GM12878 (cell line): Measurements from ENCODE around the gene BCKDK. TPM values are rescaled to one million over a fixed set of nuclear protein-coding genes. Genes with fewer than 3 reads are reported as not detected.

Source experiments
- ATAC-seq: fragments of 200-7000 bp; cut with Tn5 transposase; 3 replicates; pipeline ENCODE4 v1.9.1; 2020; ENCODE audit warnings: mild to moderate bottlenecking, moderate library complexity
- BruUV-seq: library from RNA; stranded (reverse); fragments of 400-500 nt; replicated peaks from 2 replicates; lab custom pipeline; 2021; lab: Mats Ljungman, UMichigan
- CTCF ChIA-PET: fragments of 300-600 bp; sonication (Branson Sonifier 250); formaldehyde crosslinking; extraction: SDS; loops from one replicate; lab custom pipeline; 2021; ENCODE audit warnings: inconsistent platforms; lab: Yijun Ruan, JAX
- POLR2A ChIA-PET: fragments of 350-600 bp; formaldehyde crosslinking; extraction: SDS; loops from one replicate; lab custom pipeline; 2021; ENCODE audit warnings: inconsistent platforms; lab: Charles Lee
- RAD21 ChIA-PET: fragments of 300-600 bp; sonication (Branson Sonifier 250); formaldehyde crosslinking; loops from one replicate; lab custom pipeline; 2023; ENCODE audit warnings: antibody characterized with exemption; ENCODE audit not compliant: unreplicated experiment; lab: Charles Lee
- SMC1A ChIA-PET: fragments of 300-600 bp; sonication (Branson Sonifier 250); formaldehyde crosslinking; loops from one replicate; lab custom pipeline; 2023; ENCODE audit not compliant: unreplicated experiment, uncharacterized antibody; lab: Charles Lee
- DNase-seq: peaks from one replicate; pipeline ENCODE4 v3.0.0-alpha.2; 2011; ENCODE audit warnings: low read depth, low spot score
- FAIRE-seq: peaks from 3 replicates; lab custom pipeline; 2011; peaks lifted over from hg19 to GRCh38; lab: Jason Lieb, UNC
- H2AFZ ChIP-seq: 2 replicates; pipeline ENCODE4 v1.6.0; 2011; ENCODE audit warnings: low read depth, low read length, control low read depth; ENCODE audit not compliant: control insufficient read depth
- H3K27ac ChIP-seq: 2 replicates; pipeline ENCODE4 v1.5.1; 2011; ENCODE audit warnings: control low read depth; ENCODE audit not compliant: control insufficient read depth, insufficient read depth
- H3K27me3 ChIP-seq, 2 experiments: replicated peaks in 1 of 2; 2 replicates each; pipeline versions ENCODE4 v1.6.0 to v1.6.1; 2011; ENCODE audit warnings: low read length in 1 of 2; ENCODE audit not compliant: control insufficient read depth in 2 of 2, insufficient read depth in 2 of 2
- H3K36me3 ChIP-seq, 2 experiments: 2 replicates each; pipeline ENCODE4 v1.5.1; 2011; ENCODE audit warnings: low read length in 1 of 2; ENCODE audit not compliant: control insufficient read depth in 2 of 2, insufficient read depth in 2 of 2
- H3K4me1 ChIP-seq: 2 replicates; pipeline ENCODE4 v1.6.1; 2011; ENCODE audit warnings: mild to moderate bottlenecking, low read length, moderate library complexity, mixed read lengths; ENCODE audit not compliant: control insufficient read depth, insufficient read depth
- H3K4me2 ChIP-seq: 2 replicates; pipeline ENCODE4 v1.6.0; 2011; ENCODE audit warnings: control low read depth; ENCODE audit not compliant: control insufficient read depth, insufficient read depth
- H3K4me3 ChIP-seq: fragments of 200-600 bp; sonication (generic); 2 replicates; pipeline ENCODE4 v1.5.1; 2016
- H3K79me2 ChIP-seq: 2 replicates; pipeline ENCODE4 v1.6.0; 2011; ENCODE audit warnings: low read length; ENCODE audit not compliant: control insufficient read depth, insufficient read depth
- H3K9ac ChIP-seq: 2 replicates; pipeline ENCODE4 v1.8.0; 2011; ENCODE audit warnings: low read length, control low read depth, mixed read lengths; ENCODE audit not compliant: control insufficient read depth, insufficient read depth
- H3K9me3 ChIP-seq: replicated peaks from 3 replicates; pipeline ENCODE4 v1.5.1; 2011; ENCODE audit warnings: mild to moderate bottlenecking, low read length; ENCODE audit not compliant: control insufficient read depth, insufficient read depth
- H4K20me1 ChIP-seq: 2 replicates; pipeline ENCODE4 v1.6.0; 2011; ENCODE audit not compliant: control insufficient read depth, insufficient read depth
- ASH2L ChIP-seq: fragments of 300-600, 200-600 bp; sonication (generic); IDR thresholded peaks from 2 replicates; pipeline ENCODE4 v1.6.1; 2017; ENCODE audit warnings: low read depth, mild to moderate bottlenecking, borderline replicate concordance
- CTCF ChIP-seq, 3 experiments: IDR thresholded peaks in 2 of 3; conservative IDR thresholded peaks in 1 of 3; 2 replicates each; pipeline ENCODE4 v1.5.1; 2011; ENCODE audit warnings: low read depth in 3 of 3, low read length in 3 of 3, mild to moderate bottlenecking in 3 of 3, control low read depth in 2 of 3, moderate library complexity in 2 of 3, inconsistent platforms in 1 of 3, mixed read lengths in 1 of 3; ENCODE audit not compliant: control insufficient read depth in 2 of 3, insufficient read depth in 1 of 3; ENCODE audit errors: extremely low read depth in 1 of 3
- ESRRA ChIP-seq: IDR thresholded peaks from 2 replicates; pipeline ENCODE4 v1.6.1; 2012; ENCODE audit warnings: mild to moderate bottlenecking, low read length, improper control_type of control experiment
- FOS ChIP-seq: IDR thresholded peaks from 3 replicates; pipeline ENCODE4 v1.6.1; 2011; ENCODE audit warnings: borderline replicate concordance; ENCODE audit not compliant: insufficient read length; ENCODE audit errors: extremely low read depth
- PAX8 ChIP-seq: fragments of 450-650 bp; IDR thresholded peaks from 2 replicates; pipeline ENCODE4 v1.6.1; 2017; ENCODE audit warnings: mild to moderate bottlenecking, moderate library complexity
- RAD51 ChIP-seq: fragments of 450-650 bp; IDR thresholded peaks from 2 replicates; pipeline ENCODE4 v1.6.1; 2016; ENCODE audit warnings: moderate library complexity, mild to moderate bottlenecking, inconsistent platforms
- SIX5 ChIP-seq: IDR thresholded peaks from 2 replicates; pipeline ENCODE4 v1.6.1; 2011; ENCODE audit warnings: mild to moderate bottlenecking, low read depth, low read length, moderate library complexity; ENCODE audit not compliant: severe bottlenecking
- SP1 ChIP-seq: IDR thresholded peaks from one replicate; pipeline ENCODE4 v1.6.1; 2011; ENCODE audit warnings: low read depth, low read length
- USF1 ChIP-seq: IDR thresholded peaks from 2 replicates; pipeline ENCODE4 v1.6.1; 2011; ENCODE audit warnings: borderline replicate concordance, low read depth, mild to moderate bottlenecking, moderate library complexity, mixed read lengths, low read length; ENCODE audit not compliant: insufficient read depth; ENCODE audit errors: extremely low read length
- ZBED1 ChIP-seq: IDR thresholded peaks from 2 replicates; pipeline ENCODE4 v1.6.1; 2016; ENCODE audit warnings: borderline replicate concordance
- ZNF24 ChIP-seq: fragments of 450-650 bp; IDR thresholded peaks from 2 replicates; pipeline ENCODE4 v1.6.1; 2017; ENCODE audit warnings: antibody characterized with exemption, mild to moderate bottlenecking
- WGBS: methylation state at CpG from one replicate; pipeline ENCODE4 v1.1.6; 2016; ENCODE audit warnings: low lambda C conversion rate; ENCODE audit not compliant: insufficient replicate concordance, insufficient coverage; ENCODE audit errors: missing lambda C conversion rate; 5-methylcytosine and 5-hydroxymethylcytosine counted together
- in situ Hi-C: fragments of 300-500 bp; cut with MboI; formaldehyde crosslinking; loops from 9 replicates; pipeline ENCODE4 v1.14.3; 2018; ENCODE audit warnings: mixed read lengths
- intact Hi-C: fragments of 100-400 bp; cut with micrococcal nuclease; formaldehyde crosslinking; loops from one replicate; pipeline ENCODE4 v1.14.2; 2022; ENCODE audit not compliant: unreplicated experiment
- polyA plus RNA-seq, 11 experiments: library from polyadenylated mRNA; depleted of rRNA in 4 of 11; unstranded in 6 of 11; stranded (reverse) in 5 of 11; fragments of >200 nt; fragmentation: Nextera tagmentation in 4 of 11; fragmentation: Illumina TruSeq in 1 of 11; extraction: Ambion mirVana in 4 of 11; extraction: Trizol in 1 of 11; gene quantifications; 1 replicate in 1 of 11; 2 replicates in 10 of 11; pipeline versions ENCODE4 v1.2.1 to v1.2.3, GENCODE V29; 2011 to 2016; ENCODE audit warnings: inconsistent platforms in 2 of 11, missing spikeins in 2 of 11, low read depth in 1 of 11
- total RNA-seq, 4 experiments: library from RNA; depleted of rRNA in 3 of 4; stranded (reverse); fragments of >200 nt in 3 of 4; fragmentation: Illumina TruSeq in 1 of 4; extraction: Trizol in 1 of 4; gene quantifications; 2 replicates each; pipeline versions ENCODE4 v1.2.1 to v1.2.3, GENCODE V29; 2013 to 2021
- TF ChIP-seq, protein P1 (sequence below): fragments of 450-650 bp; IDR thresholded peaks from 2 replicates; pipeline ENCODE4 v1.6.1; 2017; ENCODE audit warnings: mild to moderate bottlenecking, moderate library complexity
- TF ChIP-seq, protein P2 (sequence below): fragments of 450-650 bp; IDR thresholded peaks from 2 replicates; pipeline ENCODE4 v1.6.1; 2016; ENCODE audit warnings: mild to moderate bottlenecking

The BCKDK gene
- total and polyA plus RNA-seq, 10 of the 15 experiments (the other 5 are each of a cell fraction or from before 2014, with no cell fraction given): 0.68 to 56.6 (median 32.8) TPM

- TF ChIP-seq CTCF (IDR thresholded peaks at IDR 0.05 in 2 of 3, conservative IDR thresholded peaks at IDR 0.05 in 1 of 3; ENCODE audit: control insufficient read depth in 2 of 3, extremely low read depth in 1 of 3, insufficient read depth in 1 of 3, low read depth in 3 of 3, low read length in 3 of 3): no peak
- no peak for TF ChIP-seq USF1
- TF ChIP-seq PAX8: no peak
- no peak for TF ChIP-seq SIX5
- no peak for TF ChIP-seq ZBED1
- no peak for TF ChIP-seq ASH2L
Observed at GRCh38 chr16:31063495-31063842, 44.7 kb upstream of the BCKDK start (continued).

DNA sequence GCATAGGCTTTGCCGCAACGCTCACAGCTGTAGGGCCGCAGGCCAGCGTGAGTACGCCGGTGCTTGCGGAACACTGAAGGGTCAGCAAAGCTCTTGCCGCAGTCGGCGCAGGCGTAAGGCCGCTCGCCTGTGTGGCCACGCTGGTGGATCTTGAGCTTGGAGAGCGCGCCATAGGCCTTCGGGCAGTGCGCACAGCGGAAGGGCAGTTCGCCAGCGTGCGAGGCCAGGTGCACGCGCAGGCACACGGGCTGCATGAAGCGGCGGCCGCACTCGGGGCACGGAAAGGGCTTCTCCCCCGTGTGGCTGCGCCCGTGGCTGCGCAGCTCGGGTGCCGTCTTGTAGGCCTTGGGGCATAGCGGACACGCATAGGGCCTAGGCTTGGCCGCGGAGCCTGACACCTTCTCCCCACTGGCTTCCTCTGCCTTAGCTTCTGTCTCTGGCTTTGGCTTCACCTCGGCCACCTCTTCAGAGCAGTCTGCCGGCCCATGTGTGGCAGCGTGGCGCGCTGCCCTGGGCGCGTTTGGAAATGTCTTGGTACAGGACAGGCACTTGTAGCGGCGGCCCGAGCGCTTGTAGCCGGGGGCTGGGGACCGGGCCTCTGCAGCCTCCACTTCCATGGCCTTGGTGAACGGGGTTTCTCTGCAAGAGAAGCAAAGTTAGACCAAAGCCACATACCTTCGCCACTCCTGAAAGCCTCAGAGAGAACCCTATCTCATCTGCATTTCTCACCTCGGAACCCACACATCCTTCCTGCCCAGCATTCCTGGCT is 44.2 kb upstream of the BCKDK start:
- Histone ChIP-seq H3K4me1 (no peaks in the 10 kb centered on the region), H3K4me2 (no peak overlapping the region), H2AFZ (no peak overlapping the region), H3K9me3 (no peaks in the 10 kb centered on the region), H3K4me3 (no peak overlapping the region), H3K27ac (no peak overlapping the region), H3K27me3 (no peaks in the 10 kb centered on the region), H3K9ac (no peak overlapping the region), H3K36me3 (peaks cover 11 to 23% of the 10 kb centered on the region in 2 experiments), H4K20me1 (no peaks in the 10 kb centered on the region), H3K79me2 (peaks cover 10% of the 10 kb centered on the region)
- BruUV-seq: no TSS peak
- ChIA-PET CTCF (interaction anchor here (0.5 kb wide), 1 partner anchor 8 kb away, joined by 3 read pairs; no protein-coding TSS in a partner anchor), POLR2A (interaction anchor here (0.6 to 1.3 kb wide), 2 partner anchors 8 to 10 kb away, joined by 4 to 5 read pairs; partner anchors contain the start of genes ZNF646 and ZNF668), SMC1A (no interaction called here), RAD21 (no interaction called here)
- 93% methylated on average over 56 of the region's 56 CpGs for WGBS
- in situ Hi-C loops: no loop called here
- intact Hi-C loops: no loop called here
- FAIRE-seq (no peak), ATAC-seq (no peak), DNase-seq (no peak)
- TF ChIP-seq, protein P1, sequence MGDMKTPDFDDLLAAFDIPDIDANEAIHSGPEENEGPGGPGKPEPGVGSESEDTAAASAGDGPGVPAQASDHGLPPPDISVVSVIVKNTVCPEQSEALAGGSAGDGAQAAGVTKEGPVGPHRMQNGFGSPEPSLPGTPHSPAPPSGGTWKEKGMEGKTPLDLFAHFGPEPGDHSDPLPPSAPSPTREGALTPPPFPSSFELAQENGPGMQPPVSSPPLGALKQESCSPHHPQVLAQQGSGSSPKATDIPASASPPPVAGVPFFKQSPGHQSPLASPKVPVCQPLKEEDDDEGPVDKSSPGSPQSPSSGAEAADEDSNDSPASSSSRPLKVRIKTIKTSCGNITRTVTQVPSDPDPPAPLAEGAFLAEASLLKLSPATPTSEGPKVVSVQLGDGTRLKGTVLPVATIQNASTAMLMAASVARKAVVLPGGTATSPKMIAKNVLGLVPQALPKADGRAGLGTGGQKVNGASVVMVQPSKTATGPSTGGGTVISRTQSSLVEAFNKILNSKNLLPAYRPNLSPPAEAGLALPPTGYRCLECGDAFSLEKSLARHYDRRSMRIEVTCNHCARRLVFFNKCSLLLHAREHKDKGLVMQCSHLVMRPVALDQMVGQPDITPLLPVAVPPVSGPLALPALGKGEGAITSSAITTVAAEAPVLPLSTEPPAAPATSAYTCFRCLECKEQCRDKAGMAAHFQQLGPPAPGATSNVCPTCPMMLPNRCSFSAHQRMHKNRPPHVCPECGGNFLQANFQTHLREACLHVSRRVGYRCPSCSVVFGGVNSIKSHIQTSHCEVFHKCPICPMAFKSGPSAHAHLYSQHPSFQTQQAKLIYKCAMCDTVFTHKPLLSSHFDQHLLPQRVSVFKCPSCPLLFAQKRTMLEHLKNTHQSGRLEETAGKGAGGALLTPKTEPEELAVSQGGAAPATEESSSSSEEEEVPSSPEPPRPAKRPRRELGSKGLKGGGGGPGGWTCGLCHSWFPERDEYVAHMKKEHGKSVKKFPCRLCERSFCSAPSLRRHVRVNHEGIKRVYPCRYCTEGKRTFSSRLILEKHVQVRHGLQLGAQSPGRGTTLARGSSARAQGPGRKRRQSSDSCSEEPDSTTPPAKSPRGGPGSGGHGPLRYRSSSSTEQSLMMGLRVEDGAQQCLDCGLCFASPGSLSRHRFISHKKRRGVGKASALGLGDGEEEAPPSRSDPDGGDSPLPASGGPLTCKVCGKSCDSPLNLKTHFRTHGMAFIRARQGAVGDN: no peak
- TF ChIP-seq, protein P2, sequence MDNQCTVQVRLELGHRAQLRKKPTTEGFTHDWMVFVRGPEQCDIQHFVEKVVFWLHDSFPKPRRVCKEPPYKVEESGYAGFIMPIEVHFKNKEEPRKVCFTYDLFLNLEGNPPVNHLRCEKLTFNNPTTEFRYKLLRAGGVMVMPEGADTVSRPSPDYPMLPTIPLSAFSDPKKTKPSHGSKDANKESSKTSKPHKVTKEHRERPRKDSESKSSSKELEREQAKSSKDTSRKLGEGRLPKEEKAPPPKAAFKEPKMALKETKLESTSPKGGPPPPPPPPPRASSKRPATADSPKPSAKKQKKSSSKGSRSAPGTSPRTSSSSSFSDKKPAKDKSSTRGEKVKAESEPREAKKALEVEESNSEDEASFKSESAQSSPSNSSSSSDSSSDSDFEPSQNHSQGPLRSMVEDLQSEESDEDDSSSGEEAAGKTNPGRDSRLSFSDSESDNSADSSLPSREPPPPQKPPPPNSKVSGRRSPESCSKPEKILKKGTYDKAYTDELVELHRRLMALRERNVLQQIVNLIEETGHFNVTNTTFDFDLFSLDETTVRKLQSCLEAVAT: no peak
- TF ChIP-seq FOS (no peak), RAD51 (no peak), ESRRA (no peak), SP1 (no peak), ZNF24 (no peak)
